UCSD-AML1 (cell line): Measurements from ENCODE around the gene SPAG6.
A peak's percentile ranks its signal among the peaks of the same experiment; 100 is the strongest.

Experiments
- DNase-seq: peaks from one replicate; lab custom pipeline; 2025; ENCODE audit not compliant: unreplicated experiment; lab: John Stamatoyannopoulos, UW

SPAG6 gene

DNA sequence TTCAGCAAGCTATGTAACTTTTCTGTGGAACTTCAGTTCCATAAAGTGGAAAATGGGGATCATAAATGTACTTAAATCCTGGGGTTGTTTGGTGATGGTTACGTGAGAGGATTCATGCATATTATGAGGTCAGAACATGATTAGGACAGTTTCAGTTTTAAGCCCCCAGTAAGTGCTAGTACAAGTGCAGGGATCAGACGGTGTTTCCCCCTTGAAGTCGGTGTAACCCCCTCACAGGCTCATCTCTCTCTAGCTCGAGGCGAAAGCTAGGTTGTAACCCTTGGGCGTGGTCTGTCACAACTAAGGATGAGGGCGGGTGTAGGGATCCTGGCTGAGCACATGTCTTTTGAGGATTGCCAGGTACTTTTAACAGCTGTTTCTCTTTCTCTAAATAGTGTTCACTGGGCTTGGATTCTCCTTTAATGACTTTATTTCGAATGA, 84.7 kb downstream of the SPAG6 start:
- DNase-seq, result no peak

DNA sequence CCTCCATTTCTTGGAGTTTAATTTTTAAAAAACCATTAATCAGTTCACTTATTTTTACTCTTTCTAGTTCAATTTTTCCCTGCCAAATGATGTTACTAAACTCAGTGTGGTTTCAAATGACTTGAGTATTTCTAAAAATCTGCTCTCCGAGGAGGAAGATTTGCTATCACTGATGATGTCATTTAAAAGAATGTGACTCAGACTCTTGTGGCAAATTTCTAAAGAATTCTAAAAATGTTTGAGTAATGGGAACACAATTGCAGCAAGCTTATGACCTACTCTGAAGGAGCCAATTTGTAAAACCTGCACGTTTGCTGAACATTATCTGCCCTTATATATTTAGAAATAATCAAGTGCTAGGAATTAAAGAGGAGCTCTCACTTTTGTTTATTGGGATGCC, 88.6 kb downstream of the SPAG6 start:
- DNase-seq, result no peak

DNA sequence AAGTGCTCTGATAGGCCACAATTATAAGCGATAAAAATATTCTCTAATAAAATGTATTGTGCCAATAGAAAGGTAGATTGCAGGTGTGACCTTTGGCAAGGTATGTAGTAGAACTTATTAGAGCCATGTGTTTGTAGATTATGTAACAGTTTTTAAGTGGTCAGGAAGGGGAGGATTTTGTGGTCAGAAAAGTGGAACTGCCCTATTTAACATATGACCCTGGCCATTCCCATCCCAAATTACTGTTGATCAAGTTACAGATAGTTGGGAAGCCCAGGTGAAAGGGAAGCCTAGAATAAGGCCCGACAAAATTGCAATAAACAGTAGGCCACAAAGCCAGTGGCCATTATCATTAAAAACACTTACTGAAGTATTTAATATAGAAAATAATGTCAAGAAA, 89.2 kb downstream of the SPAG6 start:
- no peak for DNase-seq

DNA sequence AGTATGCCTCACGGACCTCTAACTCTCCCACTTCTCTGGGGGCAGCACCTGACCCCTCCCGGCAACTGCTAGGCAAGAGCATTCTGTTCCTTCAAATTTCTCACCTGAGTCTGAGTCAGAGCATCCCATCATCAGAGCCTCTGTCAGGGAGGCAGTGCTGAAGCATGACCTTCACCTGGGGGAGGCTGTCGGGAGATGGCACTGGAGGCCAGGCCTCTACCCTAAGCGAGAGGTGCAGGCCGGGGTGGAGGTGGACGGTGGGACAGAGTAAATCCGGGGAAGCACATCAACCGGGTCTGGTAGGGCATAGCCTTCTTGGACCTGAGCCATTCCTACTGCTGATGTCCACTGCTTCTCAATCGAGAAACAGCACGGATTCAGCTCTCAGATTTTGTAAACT, 90.4 kb downstream of the SPAG6 start:
- no peak for DNase-seq

DNA sequence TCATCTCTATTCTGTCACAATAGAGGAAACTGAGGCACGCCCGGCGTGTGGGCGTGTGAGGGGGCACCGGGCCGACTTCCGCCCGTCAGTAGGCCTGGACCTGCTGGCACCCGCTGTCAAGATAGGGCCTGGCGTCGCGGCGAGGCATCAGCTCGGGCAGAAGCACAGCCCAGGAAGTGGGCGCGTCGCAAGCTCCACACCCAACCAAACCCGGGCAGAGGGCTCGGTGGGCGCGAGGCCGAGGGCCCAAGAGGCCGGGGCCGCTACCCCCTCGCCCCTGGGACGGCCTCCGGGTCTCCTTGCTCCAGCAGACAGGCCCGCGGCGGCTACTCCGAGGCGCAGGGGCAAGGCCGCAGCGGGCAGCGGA, 91.2 kb downstream of the SPAG6 start:
- DNase-seq, result peak; percentile 79

DNA sequence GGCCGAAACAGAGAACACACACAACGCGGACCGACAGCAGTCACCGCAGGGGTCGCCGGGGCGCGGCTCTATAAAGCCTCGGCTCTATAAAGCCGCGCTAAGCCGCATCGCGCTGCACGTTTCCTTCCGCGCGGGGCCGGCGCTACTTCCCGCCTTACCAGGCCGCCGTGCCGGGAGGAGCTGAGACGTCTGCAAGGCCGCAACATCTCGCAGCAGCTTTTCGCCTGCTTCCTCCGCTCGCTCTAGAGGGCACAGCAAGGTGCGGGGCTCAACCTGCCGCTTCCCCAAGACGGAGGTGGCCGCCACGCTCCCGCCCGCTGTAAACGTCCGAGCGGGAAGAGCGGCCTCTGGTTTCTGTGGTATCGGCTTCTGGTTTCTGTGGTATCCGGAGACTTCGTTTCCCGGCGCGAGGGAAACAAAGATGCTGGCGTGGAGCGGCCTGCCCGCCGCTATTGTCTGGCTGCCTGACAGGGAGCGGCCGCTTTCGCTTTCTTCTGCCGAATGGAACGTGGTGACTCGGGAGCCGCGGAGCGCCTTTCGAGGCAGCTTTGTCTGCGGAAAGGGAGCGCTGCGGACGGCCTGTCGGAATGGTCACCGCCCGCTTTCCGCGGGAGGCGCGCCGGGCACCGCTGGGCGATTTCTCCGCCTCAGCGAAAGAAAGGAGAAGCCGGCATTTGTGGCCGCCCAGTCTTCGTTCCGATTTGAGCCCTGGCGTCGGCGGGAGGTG, 91.8 kb downstream of the SPAG6 start:
- peak; percentile 84 for DNase-seq

DNA sequence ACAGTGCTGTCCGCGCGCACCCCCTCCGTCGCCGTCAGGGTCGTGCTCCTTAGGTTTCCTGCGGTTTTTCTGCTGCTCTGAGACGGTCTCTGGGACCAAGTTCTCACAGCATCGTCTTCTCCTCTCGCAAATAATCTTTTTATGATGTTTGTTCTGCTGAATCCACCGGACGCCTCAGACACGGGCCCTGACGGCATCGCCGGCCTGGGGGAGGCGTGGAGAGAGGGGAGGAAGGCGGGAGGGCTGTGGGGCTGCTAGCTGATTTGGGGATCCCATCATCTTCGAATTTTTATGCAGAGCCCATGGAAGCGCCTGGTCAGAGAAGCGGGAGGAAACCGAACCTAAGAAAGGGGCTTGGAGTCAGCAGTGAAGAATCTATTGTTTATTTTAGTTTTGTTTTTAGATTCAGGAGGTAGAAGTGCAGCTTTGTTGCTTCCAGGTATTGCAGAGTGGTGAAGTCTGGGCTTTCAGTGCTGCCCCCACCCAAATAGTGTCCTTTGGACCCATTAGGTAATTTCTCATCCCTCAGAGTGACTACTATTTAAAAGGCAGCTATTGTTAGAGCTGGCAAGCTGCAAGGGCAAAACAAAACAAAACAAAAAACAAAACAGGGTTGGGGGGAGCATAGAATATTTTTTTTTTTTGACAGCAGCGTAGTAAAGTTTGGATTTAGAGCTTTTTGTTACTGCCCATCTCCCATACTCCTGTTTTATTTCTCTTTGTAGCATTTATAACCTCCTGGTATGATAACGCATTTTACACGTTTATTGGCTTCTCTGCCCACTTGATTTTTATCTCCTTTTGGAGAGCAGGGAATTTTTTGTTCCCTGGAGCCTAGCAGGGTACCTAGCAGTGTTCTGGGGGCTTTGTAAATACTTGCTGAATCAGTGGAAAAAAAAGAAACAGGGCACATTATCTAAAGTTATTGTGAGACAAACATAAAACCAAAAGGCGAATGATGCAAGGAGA, 92.6 kb downstream of the SPAG6 start:
- DNase-seq, result no peak

DNA sequence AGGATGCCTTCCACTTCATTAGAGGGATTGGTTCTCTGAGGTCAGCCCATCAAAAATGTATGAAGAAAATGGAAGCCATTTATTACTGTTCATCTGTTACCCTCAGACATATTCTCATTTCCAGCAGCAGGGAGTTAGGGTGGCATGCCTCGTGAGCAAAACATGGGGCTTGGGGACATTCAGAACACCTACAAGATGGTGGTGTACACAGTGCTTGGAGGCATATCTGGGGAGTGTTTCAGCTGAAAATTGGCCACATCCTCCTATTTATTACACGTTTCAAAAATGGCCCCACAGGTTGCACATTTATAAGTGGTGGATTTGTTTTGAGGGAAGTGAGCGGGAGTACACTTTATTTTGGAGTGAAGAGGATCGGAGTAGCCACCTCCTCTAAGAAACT, 93.4 kb downstream of the SPAG6 start:
- DNase-seq, result no peak

DNA sequence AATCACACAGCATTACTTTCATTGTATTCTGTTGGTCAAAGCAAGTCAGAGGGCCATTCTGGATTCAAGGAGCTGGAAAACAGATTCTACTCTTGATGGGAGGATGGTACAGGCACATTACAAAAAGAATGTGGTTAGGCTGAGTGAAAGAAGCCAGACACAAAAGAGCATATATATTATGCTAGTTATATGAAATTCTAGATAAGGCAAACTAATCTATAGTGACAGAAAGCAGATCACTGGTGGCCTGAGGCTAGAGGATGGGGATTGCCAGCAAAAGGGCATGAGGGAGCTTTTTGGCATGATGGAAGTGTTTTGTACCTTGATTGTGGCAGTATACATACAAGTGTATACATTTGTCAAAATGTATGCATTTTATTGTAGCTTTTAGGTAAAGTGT, 96.8 kb downstream of the SPAG6 start:
- no peak for DNase-seq

DNA sequence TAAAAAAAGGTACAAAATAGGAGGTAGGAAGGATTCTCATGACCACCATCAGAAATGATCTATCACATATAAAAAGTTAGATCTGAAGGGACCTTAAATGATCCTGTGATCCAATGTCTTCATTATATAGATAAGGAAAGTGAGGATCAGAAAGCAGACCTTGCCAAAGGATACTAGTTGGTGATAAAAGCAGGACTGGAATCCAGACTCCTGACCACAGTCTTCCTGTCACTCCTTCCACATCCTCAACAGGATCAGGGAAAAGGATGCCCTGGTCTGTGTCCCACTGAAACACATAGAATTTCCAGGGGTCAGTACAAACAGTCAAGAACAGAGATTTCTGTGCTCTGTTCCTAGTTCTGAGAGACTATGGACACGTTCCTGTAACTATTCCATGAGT, 97.2 kb downstream of the SPAG6 start:
- no peak for DNase-seq

DNA sequence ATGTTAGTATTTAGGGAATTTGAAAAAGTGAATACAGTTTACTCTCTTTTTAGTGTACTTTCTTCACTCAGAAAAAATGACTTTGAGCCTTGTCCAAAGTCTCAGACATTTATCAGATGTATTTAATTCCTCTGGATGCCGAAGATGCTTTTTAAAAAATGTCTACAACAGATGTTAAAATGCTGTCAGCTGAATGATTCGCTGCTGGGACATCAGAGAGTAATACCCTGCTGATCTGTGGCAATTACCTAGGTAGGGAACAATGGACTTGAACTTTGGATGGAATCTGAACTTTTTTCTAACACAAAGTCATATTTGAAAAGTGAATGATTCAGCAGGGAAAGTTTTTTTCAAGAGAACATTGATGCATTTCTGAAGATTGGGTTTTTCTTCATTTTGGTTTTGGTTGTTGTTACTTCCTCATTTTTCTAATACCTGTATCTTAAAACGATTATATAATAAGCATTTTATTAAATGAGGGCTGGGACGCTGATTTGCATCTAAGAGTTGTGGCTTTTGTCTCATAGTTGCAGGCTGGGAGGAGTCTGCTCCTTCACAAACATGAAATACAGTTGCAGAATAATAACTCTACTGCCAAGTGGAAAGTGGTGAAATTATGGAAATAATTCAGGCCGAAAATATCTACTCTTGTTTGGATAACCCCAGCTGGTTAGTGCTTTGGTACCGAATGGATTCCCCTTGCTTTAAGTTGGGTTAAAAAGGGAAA, 98.0 kb downstream of the SPAG6 start:
- no peak for DNase-seq

DNA sequence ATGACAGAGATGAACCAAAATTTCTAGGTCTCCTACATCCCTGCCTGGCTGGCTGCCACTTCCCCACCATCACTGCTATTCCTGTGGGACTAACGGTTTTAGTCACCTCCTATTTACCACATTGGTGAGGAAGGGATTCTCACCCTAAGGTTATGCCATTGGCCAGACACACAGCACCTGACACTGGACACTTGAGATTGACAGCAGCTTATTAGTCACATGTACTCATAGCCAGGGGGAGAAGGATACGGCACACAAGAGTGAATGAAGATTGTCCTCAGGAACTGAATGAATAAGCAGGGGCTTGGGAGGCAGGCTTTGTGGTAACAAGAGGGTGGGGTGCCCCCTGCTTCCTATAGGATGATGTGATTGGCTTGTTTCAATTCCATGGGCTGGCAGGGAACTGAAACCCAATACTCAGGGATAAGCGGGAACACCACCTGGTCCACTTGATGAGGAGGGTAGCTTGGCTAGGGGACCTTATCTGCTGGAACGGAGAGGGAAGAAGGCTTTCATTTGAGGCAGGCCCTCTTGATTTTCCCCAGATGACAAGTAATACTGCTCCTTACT, 99.0 kb downstream of the SPAG6 start:
- no peak for DNase-seq

DNA sequence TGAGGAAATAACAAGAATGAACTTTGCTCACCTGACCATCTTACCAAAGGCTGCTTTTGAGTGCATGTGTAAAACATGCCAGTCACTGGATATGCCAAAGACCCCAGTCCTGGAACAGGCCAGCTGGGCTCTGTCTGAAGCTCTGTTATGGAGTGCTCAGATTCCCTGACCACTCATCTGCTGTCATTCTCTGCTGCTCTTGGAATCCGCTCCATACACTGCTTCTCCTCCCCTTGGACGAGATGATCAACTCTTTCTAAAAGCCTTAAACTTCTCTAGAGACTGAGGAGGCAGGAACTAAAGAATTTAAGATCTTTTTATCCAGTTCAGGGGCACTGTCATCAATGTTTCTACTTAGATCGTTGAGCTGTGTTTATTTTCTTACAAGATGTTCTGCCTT, 100.2 kb downstream of the SPAG6 start:
- DNase-seq, result no peak

DNA sequence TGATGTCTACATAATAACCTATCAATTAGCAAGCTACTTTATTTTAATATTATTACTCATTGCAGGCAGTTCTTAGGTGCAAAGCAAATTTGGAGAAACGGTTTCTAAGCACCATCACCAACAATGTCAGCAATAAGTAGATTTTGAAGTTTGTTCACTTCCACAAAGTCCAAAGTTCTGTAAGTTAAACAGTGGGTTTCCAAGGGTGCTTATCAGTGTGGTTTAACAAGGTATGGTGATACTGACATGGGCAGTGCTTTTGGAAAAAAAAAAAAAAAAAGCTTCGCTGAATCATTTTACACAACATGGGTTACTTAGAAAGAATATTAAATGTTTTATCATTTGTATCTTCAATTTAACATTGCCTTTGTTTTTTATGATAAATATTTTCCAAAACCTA, 101.8 kb downstream of the SPAG6 start:
- no peak for DNase-seq

DNA sequence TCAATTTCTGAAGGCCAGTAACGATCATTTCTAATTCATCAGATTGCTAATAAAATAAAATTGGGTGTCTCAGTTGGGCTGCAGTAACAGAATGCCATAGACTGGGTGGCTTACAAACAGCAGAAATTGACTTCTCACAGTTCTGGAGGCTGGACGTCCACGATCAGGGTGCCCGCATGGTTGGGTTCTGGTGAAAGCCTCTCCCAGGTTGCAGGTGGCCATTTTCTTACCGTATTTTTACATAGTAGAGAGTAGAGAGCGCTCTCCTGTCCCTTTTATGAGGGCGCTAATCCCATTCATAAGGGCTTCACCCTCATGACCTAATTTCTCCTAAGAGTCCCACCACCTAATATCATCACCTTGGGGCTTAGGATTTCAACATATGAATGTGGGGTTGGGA, 106.0 kb downstream of the SPAG6 start:
- DNase-seq, result no peak

DNA sequence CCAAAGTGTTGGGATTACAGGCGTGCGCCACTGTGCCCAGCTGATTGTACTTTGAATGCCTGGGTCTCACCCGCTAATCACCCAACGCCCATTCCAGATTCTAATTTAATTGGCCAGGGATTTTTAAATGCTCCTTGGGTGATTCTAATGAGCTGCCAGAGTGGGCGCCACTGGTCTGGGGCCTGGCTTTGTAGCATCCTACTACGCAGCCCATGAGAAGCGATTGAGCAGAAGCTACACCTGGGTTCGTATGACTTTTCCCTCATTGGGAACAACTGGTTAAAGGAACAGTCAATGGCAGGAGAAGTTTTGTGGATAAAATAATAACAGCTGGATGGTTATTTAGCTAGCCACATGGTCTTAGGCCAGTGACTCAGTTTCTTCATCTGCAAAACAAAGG, 108.0 kb downstream of the SPAG6 start:
- no peak for DNase-seq

DNA sequence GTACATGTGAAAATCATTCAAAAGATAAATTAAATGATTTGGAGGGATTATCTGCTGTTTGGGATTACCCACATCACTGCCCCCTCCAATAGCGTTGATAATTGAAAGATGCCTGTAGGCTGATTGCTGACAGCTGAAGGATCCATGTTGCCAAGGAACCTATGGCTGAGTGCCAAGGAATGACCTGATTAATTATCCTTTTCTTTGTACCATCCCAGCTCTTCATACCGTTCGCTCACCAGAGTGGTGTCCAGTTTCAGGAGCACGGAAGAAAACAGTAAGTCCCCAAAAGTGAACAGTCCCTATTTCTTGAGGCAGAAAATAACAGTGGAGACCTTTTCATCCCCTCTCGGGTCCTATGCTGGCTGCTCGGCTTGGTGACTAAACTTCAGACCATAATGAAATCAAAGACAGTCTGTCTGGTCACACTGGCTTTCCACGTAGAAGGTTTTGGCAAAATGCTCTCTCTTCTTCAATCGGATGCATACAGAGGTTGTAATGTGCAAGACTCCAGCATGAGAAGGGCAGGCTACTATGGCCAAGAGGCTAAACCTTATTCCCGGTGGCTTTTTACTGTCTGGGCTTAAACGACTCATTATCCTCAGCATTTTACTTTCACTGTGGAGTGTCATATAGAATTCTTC, 108.8 kb downstream of the SPAG6 start:
- DNase-seq, result no peak

DNA sequence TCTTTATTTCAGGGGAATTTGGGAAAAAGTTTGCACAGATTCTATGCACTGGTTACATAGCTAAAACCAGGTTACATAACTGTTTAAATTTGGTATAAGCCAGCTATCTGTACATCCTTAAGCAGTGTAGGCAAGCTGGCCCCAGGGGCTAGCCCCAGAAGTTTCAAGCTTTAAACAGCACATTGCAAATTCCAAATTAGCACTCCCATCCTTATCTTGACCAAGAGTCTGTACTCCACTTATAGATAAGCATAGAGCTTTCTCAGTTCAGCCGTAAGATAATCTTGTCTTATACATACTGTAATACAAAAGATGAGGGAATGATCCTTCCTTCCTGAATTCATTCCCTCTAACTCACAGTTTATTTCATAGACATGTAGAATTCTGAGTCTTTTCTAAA, 109.3 kb downstream of the SPAG6 start:
- DNase-seq, result no peak

DNA sequence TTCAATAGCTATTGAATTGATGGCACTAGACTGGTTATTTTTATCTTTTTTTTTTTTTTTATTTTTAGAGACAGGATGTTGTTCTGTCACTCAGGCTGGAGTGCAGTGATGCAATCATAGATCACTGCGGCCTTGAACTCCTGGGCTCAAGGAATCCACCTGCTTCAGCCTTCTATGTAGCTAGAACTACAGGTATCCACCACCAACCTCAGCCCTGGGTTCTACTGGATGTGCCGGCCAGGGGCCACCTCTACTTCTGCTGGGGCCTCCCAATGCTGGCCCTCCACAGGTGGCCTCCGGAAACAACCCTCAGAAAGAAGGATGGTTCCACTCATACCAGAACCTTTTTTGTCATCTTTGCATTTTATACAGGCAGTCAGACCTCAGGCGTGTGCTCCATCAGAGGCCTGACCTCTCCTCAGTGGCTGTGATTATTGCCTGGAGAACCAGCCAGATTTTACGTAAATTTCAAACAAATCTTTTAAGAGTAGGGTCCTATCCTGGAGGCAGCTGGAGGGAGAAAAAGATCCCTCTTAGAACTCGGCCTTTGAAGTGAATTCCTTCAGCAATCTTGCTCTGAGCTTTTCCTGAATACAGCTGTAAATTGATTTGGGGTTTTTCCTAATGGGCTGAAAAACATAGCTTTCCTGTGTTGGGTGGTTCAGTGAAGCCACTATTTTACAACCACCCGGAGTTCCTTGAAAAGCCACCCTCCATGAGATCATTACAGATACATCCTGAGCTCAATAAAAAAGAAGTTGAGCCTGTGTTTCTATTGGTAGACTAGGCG, 110.0 kb downstream of the SPAG6 start:
- DNase-seq, result no peak

DNA sequence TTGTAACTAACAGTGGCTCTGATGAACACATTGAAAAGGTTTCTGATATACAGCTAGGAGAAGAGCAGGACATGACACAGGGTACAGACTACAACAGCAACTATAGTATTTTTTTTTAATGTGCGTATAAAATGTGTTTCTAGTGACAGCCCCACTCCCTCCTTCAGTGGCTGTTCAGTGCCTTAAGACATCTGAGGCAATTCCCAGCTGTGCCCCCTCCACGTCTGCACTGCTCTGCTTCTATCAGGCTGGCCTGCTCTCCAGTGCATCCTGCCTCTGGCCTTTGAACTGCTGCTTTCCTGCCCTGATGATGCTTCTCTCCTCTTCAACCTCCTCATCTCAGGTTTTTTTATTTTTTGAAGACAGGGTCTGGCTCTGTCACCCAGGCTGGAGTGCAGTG, 111.2 kb downstream of the SPAG6 start:
- no peak for DNase-seq
